Measurements from ENCODE around the gene CABLES2. TPM values are rescaled to one million over a fixed set of nuclear protein-coding genes. Genes with fewer than 3 reads are reported as not detected.

The CABLES2 gene
- total RNA-seq, 1 donor from 2014 or later, result 0.96 TPM

DNA sequence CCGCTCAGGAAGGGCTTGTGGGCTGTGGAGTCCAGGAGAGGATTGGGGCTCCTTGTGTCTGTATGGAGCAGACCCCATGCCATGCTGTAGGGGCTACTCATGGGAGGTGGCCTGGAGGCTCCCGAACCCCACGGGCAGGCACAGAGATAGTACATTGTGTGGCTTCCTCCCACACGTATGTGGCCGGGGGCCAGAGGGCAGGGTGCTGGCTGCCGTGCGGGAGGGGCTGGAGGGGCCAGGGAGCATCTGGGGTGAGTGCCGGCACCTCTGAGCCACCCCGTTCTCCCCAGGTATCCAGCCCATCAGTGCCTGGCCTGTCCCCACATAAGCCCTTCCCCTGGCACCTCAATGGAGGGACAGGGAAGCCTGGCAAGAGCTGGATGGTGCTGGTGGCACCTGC is 12.7 kb upstream of the CABLES2 start:
- DNase-seq (ENCODE audit: low spot score), result no peak

GRCh38 chr20:62418709-62419487 is 11.8 kb upstream of the CABLES2 start:
- DNase-seq (ENCODE audit: low spot score), result no peak

GRCh38 chr20:62417981-62418708 is 11.1 kb upstream of the CABLES2 start:
- DNase-seq (ENCODE audit: low spot score), result no peak

- DNase-seq (ENCODE audit: low spot score), result no peak
These were observed 9.9 kb upstream of the CABLES2 start for GRCh38 chr20:62416651-62417637.

DNA sequence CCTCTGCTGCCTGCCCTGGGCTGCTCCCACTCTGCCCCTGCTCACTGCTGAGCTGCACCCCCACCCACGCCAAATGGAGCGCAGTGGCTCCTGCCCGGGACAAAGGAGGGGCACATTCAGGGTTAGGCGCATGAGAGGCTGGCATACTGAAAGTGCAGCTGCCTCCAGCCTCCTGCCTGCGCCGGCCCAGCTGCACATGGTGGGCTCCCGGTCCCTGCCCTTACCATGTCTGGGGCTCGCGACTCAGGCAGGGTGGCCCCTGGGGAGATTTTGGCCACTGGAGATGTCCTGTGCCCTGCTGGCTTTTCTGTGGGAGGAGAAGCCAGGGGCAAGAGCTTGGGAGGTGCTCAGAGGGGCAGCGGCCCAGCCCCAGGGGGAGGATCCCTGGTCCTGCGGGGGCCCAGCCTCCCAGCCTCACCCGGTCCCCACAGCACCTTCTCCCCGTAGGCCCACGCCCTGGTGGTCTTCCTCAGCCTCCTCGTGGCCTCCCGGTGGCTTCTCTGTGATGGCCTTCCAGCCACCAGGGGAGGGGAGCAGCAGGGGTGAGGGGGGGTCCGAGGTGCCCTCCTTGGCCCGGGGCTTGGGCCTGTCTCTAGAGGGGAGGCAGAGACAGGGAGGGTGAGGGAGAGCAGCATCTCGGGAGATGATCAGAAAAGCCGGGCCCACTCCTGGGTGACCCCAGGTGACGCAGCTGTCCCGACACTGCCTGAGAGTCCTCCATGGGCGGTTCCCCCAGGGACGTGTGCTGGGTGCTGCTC is 8.4 kb upstream of the CABLES2 start:
- no peak for DNase-seq (ENCODE audit: low spot score)

DNA sequence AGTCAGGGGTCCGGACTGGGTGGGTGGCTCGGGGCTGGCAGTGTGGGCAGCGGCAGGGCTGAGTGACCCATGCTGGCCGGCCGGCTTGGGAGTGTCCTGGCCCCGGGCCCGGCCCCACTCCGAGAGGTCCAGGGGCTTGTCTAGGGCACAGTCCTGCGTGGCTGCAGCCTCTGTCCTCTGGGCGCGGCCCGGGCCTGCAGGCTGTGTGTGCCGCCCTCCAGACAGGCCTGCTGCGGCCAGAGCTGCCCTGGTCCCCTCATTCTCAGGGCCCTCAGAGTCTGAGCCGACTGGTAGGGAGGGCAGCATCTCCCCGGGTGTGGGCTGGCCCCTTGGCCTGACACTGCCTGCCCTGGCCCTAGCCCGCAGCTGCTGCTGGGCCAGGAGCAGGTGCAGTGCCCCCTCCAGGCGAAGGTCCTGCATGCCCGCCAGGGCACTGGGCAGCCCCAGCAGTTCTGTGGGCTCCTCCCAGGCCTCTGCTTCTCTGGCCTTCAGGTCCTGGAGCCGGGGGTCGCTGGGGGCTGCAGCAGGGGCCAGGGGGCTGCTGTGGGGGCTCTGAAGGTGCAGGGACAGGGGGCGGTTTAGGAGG is 6.9 kb upstream of the CABLES2 start:
- no peak for DNase-seq (ENCODE audit: low spot score)

DNA sequence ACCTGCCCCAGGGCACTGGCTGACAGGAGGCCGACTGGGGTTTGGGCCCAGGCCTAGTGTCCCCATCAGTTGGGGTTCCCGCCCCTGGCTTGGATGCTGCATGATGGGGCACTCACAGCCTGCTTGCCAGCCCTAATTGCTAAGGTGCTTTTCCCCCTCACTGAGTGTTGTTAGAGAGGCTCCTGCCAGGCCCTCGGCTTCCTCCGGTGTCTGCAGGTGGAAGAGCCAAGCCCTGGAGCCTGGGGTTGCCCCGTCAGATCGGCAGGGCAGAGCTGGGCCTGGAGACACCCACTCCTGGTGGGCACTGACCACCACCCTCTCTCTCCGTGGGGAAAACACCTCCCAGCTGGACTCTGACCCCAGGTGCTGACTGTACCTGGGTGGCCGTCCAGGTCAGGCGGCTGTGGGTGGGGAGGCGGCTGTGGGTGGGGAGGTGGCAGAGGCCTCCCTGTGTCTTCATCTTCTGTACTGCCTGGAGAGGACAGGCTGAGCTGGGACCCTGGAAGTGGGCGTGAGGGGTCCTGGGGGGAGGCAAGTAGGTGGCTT is 6.0 kb upstream of the CABLES2 start:
- no peak for DNase-seq (ENCODE audit: low spot score)

DNA sequence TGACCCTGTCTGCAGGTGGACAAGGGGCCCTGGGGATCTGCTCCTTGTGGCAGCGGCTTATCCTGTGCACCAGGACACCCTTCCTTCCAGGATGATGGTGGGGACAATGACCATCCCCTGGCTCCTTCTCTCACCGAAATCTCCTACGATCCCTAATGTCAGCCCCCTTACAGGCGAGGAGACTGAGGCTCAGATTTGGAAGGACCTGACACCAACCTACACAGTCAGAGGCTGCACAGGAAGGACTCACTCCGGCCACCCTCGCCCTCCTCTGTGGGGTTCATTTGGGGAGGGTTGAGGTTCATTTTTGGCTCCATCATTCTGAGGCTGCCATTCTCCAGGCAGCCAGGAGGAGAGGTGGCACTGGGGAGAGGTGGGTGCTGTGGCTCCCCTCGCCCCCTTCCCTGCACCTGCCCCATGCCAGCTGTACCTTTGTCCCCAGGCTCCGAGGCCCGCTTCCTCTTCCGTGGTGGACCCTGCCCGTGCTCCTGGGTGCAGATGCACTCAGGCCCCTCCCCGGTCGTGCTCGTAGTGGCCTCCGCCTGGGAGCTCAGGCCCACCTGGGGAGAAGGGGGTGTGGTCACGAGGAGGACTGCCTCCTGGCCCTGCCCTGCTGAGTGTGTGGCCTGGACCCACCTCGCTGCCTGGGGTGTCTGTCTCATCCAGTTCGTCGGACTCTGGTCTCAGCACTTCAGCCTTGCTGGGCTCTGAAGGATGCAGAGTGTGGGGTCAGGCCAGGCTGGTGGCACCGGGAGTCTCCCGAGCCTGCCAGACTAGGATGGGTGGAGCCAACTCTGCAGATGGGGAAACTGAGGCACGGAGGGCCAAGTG is 5.3 kb upstream of the CABLES2 start:
- DNase-seq (ENCODE audit: low spot score), result no peak

DNA sequence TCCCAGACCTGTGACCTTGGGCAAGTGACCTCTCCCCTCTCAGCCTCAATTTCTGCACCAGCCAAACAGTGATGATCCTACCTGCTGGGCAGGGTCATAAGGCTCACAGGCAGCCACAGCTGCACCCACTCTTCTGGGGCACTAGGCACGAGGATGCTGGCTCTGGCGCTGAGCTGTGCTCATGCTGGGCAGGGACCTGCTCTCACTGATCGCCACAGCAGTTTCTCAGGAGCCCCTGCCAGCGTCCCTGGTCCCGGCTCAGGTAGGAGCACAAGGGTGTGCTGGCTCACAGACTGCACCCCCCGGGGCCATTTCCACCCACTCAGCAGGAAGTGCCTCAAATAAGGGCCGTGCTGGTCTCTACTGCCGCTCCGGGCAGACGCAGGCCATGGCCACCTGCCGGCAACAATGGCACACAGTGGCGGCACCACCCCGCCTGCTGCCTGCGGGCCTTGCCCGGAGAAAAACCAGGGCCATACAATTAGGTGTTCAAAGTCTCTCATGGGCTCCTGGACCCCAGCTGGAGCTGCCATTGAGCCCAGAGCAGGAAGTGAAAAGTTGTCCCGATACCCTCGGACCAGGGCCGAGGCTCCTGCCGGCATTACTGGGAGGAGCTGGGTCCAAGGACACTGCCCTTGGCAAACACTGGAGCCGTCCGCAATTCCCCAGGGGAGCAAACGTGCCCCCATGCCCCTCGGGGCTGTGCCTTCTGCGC is 4.6 kb upstream of the CABLES2 start:
- no peak for DNase-seq (ENCODE audit: low spot score)

DNA sequence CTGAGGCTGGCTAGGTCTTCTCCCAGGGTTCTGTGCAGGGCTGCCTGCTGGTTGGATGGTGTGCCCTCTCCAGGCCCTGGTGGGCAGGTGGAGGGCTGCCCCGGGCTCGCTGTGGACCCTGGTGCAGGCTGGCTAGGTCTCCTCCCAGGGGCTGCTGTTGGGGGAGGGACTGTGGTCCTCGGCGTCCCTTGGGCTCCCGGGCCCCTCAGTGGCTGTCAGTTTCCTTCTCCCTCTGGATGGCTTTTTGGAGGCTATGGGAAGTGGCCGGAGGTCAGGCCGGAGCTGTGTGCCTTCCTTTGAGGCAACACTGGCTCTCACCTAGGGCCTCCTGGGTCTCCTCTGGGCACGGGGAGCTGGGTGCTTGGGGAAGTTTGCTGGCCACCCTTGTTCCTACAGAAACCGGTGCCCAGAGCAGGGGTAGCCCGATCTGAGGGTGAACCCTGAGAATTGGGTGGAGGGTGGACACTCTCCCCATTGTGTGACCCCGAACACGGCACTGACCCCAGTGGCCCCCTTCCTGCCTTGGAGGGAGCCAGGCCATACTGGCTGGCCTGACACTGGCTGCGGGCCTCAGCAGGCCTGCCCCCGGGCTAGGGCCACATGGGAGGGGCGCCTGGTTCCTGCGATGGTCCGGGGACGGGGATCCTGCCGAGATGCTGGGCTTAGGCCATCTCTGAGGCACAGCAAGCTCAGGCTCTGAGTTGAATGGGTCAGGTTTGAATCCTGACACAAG is 3.8 kb upstream of the CABLES2 start:
- DNase-seq (ENCODE audit: low spot score), result no peak

DNA sequence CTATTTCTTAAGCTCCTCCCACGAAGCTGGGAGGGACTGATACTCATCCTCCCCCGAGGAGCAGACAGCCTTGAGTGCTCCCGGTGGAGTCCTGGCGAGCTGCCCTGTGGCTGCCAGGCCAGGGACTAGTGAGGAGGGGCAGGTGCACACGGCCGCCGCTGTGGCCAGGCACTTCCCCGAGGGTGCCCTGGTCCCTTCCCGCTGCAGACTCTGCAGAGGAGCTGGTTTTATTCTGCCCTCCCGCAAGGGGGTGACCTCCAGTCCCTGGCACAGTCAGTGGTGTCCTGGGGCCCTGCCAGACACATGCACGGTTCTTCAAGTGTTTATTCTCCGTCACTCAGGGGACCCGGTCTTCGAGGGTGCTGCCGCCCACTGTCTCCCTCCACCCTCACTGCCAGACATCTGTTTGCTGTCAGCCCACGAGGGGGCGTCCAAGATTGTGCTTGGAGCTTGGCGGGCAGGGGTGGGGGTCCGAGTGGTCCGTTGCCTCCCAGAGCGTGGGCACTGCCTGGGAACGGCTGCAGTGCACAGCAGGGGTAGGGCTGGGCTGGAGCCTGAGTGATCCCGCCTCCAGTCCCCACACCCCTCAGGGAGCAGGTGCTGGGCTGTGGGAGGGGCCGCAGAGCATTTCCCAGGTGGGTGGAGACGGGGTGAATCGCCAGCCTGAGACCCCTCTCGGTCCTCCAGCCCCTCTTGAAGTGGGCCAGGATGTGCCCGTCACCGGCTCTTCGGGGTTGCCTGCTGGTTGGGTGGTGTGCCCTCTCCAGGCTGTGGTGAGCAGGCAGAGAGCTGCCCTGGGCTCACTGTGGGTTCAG is 3.1 kb upstream of the CABLES2 start:
- no peak for DNase-seq (ENCODE audit: low spot score)

DNA sequence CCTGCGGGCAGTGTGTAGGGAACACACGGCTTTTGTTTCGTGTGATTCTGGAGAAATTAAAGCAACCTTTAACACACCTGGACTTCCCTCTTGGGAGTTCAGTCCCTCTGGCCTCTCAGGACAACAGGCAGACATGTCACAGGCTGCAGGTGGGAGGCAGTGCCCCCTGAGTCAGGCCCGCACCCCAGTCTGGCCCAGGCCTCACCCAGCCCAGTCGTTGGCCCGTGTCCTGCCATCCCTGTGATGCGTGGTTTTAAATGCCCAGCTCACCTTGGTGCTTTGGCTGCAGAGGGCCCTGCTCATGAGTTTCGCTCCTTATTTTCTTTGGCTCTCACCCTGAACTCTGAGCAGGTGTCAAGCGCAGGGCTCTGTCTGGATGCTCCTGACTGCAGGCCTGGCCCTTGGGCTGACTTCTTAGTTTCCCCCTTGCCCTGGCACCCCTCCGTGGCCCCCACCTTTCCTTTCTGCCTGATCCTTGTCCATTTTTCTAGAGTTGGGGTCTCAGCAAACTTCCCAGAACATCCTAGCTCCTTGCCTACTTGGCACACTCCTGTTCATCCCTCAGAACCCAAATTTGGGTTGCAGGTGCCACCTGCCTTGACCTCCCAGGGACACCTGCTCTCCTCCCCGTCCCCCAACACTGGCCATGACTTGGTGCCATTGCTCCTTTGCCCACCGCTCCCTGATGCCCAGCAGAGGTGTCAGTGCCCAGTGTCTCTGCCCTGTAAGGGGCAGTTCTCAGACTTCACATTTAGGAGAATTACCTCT is 2.2 kb upstream of the CABLES2 start:
- DNase-seq (ENCODE audit: low spot score), result no peak

DNA sequence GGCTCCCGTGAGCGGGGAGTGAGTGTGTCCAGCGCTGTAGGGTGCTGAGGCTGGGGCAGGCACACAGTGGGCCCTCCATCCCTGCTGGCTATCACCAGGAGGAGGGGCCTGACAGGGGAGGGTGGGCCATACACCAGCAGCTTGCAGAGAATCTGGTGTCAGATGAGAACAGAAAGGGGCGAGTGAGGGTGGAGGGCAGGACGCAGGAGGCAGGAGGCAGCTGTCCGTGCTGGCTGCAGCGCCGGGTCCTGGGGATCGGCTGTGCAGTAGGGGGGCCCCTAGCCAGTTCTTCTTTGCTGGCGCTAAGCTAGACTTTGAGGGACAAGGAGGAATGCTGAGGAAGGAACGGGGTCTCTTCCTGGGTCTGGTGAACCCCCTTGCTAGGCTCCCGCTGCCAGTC is 1.6 kb upstream of the CABLES2 start:
- DNase-seq (ENCODE audit: low spot score), result no peak

- DNase-seq (ENCODE audit: low spot score), result no peak
These were observed 970 bp upstream of the CABLES2 start for GRCh38 chr20:62408055-62408454.

DNA sequence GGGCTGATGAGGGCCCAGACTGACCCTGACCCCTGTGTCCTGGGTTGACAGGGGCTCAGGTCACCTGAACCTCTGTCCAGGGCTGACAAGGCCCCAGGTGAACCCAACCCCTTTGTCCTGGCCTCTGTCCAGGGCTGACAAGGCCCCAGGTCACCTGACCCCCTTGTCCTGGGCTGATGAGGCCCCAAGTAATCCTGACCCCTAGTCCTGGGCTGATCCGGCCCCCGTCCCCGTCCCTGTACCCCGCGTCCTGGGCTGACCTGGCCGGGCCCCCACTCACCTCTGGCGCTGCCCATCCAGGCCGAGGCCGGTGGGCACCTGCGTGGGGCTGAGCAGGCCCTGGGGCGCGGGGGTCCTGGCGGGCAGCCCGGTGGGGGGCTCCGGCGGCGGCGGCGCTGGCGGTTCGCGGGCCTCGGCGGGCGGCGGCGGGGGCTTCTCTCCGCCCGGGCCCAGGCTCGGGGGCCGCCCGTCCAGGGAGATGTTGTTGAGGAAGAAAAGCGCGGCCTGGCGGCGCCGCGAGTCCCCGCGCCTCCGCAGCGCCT is 379 bp downstream of the CABLES2 start:
- DNase-seq (ENCODE audit: low spot score), result no peak

DNA sequence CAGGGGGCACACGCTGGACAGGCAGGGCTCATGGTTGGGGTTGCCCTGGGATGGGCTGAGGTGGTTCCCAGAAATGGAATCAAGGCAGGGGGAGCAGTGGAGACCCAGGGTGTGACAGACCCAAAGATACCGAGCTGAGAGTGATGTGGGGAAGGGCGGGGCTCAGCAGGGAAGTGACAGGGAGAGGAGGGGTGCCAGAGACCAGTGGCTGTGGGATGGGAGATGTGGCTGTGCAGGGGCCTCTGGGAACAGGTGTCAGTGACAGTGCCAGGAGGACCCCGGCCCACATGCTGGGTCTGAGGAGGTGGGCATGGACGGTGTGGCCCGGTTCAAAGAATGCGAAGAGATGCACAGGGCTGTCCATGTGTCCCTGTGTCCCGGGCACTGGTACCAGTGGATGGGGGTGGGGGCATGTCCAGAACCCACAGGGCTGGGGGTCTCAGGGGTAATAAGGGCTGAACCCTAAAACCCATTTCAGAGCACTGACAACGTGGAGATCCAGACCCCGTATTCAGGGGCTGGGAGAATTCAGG is 1.0 kb downstream of the CABLES2 start:
- DNase-seq (ENCODE audit: low spot score), result no peak

Measured in umbilical cord (tissue), 2 donors.